ENCODE data around the gene KRTAP10-7.
"Not testable (repeated sequence)": the region's sequence is repeated elsewhere in the genome, so short reads cannot be mapped to it uniquely, and the experiment has no call there.

KRTAP10-7 gene

DNA sequence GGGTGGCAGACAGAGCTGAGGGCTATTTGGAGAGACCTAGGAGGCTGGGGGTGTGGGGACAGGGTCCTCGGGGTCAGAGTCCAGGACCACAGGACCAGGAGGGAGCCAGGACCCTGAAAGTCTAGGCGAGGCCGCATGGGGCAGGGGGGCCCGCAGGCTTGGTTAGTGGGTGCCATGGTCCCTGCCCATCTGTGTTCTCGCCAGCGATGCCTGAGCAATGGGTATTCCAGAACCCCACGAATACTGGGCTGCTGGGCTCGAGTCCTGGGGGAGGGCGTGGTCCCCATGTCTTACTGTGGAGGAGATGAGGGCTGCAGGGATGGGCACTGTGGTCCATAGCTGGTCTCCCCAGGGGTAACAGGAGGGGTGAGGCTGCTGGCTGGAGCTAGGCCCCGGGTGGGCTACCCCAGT is 10.1 kb upstream of the KRTAP10-7 start:
- Histone ChIP-seq H4K20me1 (ENCODE audit: insufficient read depth, low read length) (no peaks in the 10 kb centered on the region), H3K4me1 (ENCODE audit: low read length) (no peaks in the 10 kb centered on the region), H3K4me2 (ENCODE audit: low read depth, low read length) (no peak overlapping the region), H3K9ac (ENCODE audit: low read length) (no peak overlapping the region), H3K36me3 (replicated peaks; ENCODE audit: insufficient read depth, low read length) (no peaks in the 10 kb centered on the region), H3F3A (ENCODE audit: insufficient read depth, low read length) (no peaks in the 10 kb centered on the region), H3K9me3 (replicated peaks; ENCODE audit: insufficient read depth, low read length) (no peaks in the 10 kb centered on the region), H3K4me3 (ENCODE audit: low read length) (no peak overlapping the region), H3K27ac (ENCODE audit: low read length) (no peak overlapping the region), H3K9me2 (replicated peaks; ENCODE audit: insufficient read depth, low read length) (no peaks in the 10 kb centered on the region), H2AFZ (ENCODE audit: low read length) (no peak overlapping the region), H3K79me2 (ENCODE audit: low read length) (no peaks in the 10 kb centered on the region), H3K27me3 (replicated peaks; ENCODE audit: insufficient read depth, low read length) (peaks cover 87% of the 10 kb centered on the region)
- TF ChIP-seq EZH2phosphoT487 (IDR thresholded peaks at IDR 0.05; ENCODE audit: low read length) (no peak), EZH2 (optimal IDR thresholded peaks at IDR 0.05; ENCODE audit: low read depth, low read length) (no peak)
- TF ChIP-seq, protein P1, sequence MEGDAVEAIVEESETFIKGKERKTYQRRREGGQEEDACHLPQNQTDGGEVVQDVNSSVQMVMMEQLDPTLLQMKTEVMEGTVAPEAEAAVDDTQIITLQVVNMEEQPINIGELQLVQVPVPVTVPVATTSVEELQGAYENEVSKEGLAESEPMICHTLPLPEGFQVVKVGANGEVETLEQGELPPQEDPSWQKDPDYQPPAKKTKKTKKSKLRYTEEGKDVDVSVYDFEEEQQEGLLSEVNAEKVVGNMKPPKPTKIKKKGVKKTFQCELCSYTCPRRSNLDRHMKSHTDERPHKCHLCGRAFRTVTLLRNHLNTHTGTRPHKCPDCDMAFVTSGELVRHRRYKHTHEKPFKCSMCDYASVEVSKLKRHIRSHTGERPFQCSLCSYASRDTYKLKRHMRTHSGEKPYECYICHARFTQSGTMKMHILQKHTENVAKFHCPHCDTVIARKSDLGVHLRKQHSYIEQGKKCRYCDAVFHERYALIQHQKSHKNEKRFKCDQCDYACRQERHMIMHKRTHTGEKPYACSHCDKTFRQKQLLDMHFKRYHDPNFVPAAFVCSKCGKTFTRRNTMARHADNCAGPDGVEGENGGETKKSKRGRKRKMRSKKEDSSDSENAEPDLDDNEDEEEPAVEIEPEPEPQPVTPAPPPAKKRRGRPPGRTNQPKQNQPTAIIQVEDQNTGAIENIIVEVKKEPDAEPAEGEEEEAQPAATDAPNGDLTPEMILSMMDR (IDR thresholded peaks at IDR 0.05; ENCODE audit: low read length), result no peak
- no peak for DNase-seq

GRCh38 chr21:44590897-44591800 is 9.2 kb upstream of the KRTAP10-7 start:
- not testable (repeated sequence) for H3K4me1 ChIP-seq (ENCODE audit: low read length); H3K79me2 ChIP-seq (ENCODE audit: low read length); H3K27ac ChIP-seq (ENCODE audit: low read length); H3F3A ChIP-seq (ENCODE audit: insufficient read depth, low read length); DNase-seq; H3K9ac ChIP-seq (ENCODE audit: low read length); H3K4me3 ChIP-seq (ENCODE audit: low read length); H3K9me2 ChIP-seq (replicated peaks; ENCODE audit: insufficient read depth, low read length); H3K36me3 ChIP-seq (replicated peaks; ENCODE audit: insufficient read depth, low read length); H3K9me3 ChIP-seq (replicated peaks; ENCODE audit: insufficient read depth, low read length); H4K20me1 ChIP-seq (ENCODE audit: insufficient read depth, low read length); H3K4me2 ChIP-seq (ENCODE audit: low read depth, low read length); H2AFZ ChIP-seq (ENCODE audit: low read length)
- peaks cover 87% of the 10 kb centered on the region for H3K27me3 ChIP-seq (replicated peaks; ENCODE audit: insufficient read depth, low read length)

DNA sequence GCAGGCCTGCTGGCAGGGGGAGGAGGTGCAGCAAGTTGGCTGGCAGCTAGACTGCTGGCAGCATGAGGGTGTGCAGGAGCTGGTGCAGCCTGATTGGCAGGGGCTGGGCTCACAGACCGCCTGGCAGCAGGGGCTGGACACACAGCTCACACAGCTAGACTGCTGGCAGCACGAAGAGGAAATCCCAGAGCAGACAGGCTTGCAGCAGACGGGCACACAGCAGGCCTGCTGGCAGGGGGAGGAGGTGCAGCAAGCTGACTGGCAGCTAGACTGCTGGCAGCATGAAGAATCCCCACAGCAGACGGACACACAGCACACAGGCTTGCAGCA is 8.6 kb upstream of the KRTAP10-7 start:
- H3K4me1 ChIP-seq (ENCODE audit: low read length), result not testable (repeated sequence)

GRCh38 chr21:44592446-44593311 is 7.7 kb upstream of the KRTAP10-7 start, which contains the start of gene KRTAP10-6:
KRTAP10-6 (minus strand) TSS chr21:44592505; CDS start chr21:44592484, 21 bp downstream.
- Histone ChIP-seq H3K9me3 (replicated peaks; ENCODE audit: insufficient read depth, low read length) (no peaks in the 10 kb centered on the region), H3K36me3 (replicated peaks; ENCODE audit: insufficient read depth, low read length) (no peaks in the 10 kb centered on the region), H3K27me3 (replicated peaks; ENCODE audit: insufficient read depth, low read length) (peaks cover 87% of the 10 kb centered on the region), H3K9me2 (replicated peaks; ENCODE audit: insufficient read depth, low read length) (no peaks in the 10 kb centered on the region), H2AFZ (ENCODE audit: low read length) (no peak within 1 kb of the TSS), H3K9ac (ENCODE audit: low read length) (no peak within 1 kb of the TSS), H3F3A (ENCODE audit: insufficient read depth, low read length) (no peaks in the 10 kb centered on the region), H3K4me3 (ENCODE audit: low read length) (no peak within 1 kb of the TSS), H3K4me2 (ENCODE audit: low read depth, low read length) (no peak within 1 kb of the TSS), H3K4me1 (ENCODE audit: low read length) (no peaks in the 10 kb centered on the region), H3K27ac (ENCODE audit: low read length) (no peak within 1 kb of the TSS), H4K20me1 (ENCODE audit: insufficient read depth, low read length) (no peaks in the 10 kb centered on the region), H3K79me2 (ENCODE audit: low read length) (no peaks in the 10 kb centered on the region)
- DNase-seq, result no peak
- TF ChIP-seq EZH2phosphoT487 (IDR thresholded peaks at IDR 0.05; ENCODE audit: low read length) (no peak), EZH2 (optimal IDR thresholded peaks at IDR 0.05; ENCODE audit: low read depth, low read length) (no peak)
- TF ChIP-seq, protein P1 (IDR thresholded peaks at IDR 0.05; ENCODE audit: low read length), result no peak

More for the DNA sequence above, 8.6 kb upstream of the KRTAP10-7 start:
- H4K20me1 ChIP-seq (ENCODE audit: insufficient read depth, low read length); H3K9me2 ChIP-seq (replicated peaks; ENCODE audit: insufficient read depth, low read length); H3K9ac ChIP-seq (ENCODE audit: low read length); H2AFZ ChIP-seq (ENCODE audit: low read length); H3K4me2 ChIP-seq (ENCODE audit: low read depth, low read length); H3K4me3 ChIP-seq (ENCODE audit: low read length); H3K79me2 ChIP-seq (ENCODE audit: low read length); H3K27ac ChIP-seq (ENCODE audit: low read length); H3K36me3 ChIP-seq (replicated peaks; ENCODE audit: insufficient read depth, low read length); DNase-seq; H3F3A ChIP-seq (ENCODE audit: insufficient read depth, low read length); H3K9me3 ChIP-seq (replicated peaks; ENCODE audit: insufficient read depth, low read length): not testable (repeated sequence)
- peaks cover 87% of the 10 kb centered on the region for H3K27me3 ChIP-seq (replicated peaks; ENCODE audit: insufficient read depth, low read length)
